GM21367 (cell line): ENCODE measurements around the gene GDPD4.
"Not testable (repeated sequence)": the region's sequence is repeated elsewhere in the genome, so short reads cannot be mapped to it uniquely, and the experiment has no call there.

Experiments used
- ATAC-seq: cut with Tn5 transposase; IDR thresholded peaks from one replicate; pipeline ENCODE4 v1.9.1; 2021; ENCODE audit not compliant: unreplicated experiment

GDPD4 gene

DNA sequence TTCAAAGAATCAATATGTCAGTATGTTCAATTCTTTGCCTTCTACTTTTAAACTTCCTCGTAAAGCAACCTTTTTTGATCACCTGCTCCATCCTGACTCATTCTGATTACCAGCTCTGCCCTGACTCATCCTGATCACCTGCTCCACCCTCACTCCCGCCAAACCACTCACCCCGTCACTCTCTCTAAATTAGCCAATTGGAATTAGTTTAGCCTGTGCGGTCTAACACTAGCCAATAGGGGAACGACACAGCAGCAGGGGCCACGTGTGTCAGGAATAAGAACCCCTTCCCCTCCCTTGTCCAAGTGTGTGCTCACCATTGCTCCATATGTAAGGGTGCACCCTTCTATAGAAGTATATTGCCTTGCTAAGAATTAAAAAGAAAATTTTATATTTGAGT lies 1.5 kb downstream of the GDPD4 start:
- not testable (repeated sequence) for ATAC-seq

DNA sequence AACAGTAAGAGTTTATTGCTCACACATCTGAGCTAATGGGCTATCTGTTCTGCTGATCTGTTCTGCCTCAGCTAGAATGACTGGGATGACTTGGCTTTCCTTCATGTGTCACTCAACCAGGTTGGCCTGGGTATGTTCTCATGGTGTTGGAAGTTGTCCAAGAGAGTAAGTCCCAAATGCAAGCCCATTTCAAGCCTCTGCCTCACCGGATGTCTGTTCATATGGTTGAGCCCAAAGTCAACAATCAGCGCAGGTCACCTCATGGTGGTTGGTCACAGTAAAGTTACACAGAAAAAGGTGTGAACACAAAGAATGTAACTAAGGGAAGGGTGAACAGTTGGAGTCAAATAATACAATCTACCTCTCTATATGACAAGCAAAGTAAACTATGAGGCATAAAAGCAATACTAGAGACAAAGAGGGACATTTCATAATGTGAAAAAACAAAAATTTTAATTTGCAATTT lies 1.9 kb downstream of the GDPD4 start:
- ATAC-seq = no peak

DNA sequence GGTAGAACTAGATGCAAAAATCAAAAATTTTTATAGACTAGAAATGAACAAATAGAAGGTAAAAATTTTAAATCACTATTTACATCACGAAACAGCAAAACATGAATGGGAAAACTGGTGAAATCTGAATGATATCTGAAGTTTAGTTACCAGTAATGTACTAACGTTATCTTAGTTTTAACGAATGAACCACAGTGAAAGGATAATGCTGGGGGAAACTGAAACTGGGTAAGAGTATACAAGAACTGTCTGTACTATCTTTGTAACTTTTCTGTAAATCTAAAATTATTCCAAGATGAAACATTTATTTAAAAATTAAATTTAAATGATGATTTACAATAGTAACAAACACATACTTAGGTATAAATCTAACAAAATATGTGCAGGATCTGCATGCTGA lies 7.4 kb downstream of the GDPD4 start:
- ATAC-seq = no peak

DNA sequence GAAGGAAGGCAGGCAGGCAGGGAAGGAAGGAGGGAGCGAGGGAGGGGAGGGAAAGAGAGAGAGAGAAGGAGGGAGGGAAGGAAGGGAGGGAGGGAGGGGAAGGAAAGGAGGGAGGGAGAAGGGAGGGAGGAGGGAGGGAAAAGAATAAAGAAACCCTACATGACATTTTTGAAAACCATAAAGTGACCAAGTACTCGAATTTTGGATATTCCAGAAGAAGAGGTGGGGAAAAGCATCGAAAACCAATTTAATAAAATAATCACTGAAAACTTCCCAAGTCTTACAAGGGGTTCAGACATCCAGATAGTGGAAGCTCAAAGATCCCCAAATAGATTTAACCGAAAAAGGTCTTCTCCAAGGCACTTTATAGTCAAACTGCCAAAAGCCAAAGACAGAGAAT lies 11.7 kb downstream of the GDPD4 start:
- no peak for ATAC-seq

DNA sequence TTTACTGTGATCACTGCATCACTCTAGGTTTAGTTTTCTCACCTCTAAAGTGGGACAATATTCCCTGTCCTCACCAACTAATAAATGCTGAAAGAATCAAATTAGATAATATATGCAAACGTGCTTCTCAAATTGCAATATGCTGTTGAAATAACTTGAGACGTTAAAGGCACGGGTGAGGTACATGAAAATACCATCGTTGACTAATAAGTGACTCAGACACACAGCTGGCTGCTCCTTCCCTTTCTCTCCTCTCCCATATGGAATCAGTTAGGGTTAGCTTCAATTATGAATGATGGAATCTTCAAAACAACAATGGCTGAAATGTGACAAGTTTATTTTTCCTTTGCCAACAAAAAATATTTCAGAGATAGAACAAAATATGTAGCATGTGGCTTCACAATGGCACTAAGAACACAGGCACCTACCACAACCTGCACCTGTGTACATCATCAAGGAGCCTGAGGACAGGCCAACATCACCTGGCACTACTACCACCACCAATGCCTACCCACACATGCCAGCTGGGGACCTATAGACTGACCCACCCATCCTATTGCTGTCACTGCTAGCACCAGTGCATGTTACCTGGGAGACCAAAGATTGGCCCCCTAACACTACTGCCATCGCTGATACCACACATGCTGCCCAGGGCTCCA lies 13.7 kb downstream of the GDPD4 start:
- no peak for ATAC-seq

DNA sequence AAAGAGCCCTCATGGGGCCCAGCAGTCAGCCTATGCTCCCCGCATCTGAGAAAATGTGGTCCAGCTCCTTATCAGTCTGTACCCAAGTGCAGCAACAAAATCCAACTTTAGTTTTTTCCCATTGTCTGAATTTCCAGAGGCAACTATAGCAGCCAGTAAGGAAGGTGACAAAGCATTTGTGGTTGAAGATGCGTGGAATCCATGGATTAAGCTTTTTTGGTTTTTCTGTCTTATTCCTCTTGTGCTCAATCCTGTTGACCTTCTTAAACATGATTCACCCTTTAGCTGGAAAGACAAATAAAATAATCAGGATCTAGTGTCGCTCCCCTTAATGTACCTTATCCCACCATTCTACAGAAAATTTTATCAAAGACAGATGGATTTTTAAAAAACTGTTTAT lies 14.3 kb downstream of the GDPD4 start:
- no peak for ATAC-seq

DNA sequence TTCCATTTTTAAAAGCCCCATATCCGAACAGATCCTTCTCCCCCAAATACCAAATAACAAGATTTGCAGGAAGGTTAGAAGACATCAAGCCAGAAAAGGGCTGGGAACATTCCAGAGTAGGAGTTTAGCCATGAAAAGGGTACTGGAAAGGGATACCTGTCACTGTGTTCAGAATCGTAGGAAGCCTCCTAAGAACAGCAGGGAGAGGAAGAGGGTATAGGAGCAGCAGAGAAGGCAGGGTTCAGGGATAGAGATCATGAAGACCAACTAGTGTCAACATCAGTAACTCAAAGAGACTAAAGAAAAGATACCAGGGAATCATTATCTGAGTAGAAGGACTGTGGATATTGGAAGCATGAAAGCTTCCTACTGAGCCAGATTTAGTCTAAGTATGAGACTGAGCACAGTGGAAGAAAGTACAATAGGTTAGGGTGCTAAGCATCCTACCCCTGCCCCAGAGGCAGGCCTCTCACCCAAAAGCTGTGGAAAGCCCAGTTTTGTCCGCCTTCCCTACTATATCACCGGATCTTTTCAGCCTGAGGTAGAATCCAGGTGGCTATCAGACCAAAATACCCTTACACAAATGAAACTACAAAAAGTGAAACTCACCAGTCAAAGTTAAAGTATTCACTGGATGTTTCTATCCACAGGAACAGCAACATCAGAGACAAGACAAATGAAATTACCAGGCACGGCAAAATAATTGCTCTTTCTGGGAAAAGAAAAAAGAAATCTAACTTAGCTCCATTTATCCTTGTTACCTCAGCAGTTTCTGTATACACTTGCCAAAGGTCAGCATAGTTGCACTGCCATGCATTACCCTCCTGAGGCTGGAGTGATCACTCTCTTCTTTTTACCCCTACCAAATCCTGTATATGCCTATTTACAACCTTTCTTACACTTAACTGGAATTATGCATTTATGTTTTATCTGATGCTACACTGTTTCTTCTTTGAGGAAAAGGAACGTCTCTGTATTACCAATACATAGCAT lies 16.7 kb downstream of the GDPD4 start:
- no peak for ATAC-seq

DNA sequence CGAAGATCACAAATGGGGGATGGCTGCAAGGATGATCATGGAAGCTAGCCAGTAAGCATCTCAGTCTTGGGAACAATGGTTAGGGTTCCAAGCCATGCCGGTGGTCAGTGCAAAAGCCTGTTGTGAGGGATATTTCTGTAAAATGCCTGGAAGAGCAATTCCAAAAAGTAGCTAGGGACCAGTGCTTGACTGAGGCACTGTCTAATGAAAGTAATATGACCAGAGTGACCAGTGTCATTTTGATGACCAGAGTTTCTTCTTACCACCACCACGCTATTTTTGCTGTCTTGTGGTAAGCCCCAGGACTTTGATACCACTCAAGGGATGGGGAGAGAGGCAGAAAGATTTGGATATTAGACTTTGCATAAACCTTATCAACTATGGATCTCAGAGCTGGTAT lies 18.4 kb downstream of the GDPD4 start:
- no peak for ATAC-seq

DNA sequence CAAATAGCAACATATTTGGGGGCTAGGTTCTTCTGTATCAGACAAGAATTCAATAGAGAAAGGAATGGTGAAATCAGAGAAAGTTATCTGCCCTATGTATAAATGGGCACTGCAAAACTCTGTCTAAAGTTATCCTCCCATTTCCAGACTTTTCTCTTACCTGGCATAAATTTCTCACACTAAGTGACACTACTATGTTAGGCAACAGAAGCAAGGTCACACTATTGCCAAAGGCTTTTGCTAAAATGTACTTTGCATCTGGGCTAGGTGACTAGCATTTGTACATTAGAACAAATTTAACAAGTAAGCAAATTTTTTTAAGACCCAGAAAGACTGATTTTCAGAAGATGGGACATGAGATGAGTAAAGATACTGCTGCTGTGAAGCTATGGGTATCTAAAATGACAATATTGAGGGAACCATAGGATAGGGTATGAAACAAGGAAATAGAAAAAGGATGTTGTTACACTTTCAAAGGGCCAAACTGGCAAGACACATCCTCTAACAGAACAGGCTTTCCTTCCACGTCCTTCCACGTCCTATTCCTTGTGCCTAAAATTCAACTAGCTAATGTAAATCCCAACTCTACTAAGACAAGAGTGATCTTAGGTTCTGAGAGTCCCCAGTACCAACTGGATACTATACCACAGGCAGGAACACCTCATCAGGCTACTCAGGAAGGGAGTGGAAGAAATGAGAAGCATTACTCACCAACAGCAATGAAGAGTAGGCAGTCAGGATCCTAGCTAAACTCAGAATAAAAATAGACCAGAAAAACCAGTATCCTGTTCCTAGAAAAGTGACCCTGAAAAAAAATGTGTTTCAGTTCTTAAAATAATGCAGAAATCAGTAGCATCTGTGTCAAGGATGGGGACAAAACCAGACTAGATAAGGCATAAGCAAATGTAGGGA lies 22.6 kb downstream of the GDPD4 start:
- no peak for ATAC-seq

DNA sequence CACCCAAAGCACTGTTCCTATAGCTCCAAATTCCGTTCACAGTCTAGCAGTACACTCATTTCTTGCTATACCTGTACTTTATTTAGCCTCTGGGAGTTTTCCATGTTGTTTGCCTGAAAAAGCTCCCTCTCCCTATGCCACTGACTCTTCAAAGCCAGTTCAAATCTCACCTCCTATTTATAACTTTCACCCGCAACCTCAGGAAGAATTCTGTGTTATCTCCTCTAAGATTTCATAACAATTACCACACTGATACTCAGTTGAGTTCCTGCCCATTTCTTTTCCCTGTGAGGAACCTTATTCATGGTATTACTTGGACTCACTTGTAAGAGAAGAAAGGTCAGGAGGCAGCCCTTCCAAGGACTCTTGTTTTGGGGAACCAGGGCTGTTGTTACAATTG lies 25.2 kb downstream of the GDPD4 start:
- ATAC-seq = no peak

DNA sequence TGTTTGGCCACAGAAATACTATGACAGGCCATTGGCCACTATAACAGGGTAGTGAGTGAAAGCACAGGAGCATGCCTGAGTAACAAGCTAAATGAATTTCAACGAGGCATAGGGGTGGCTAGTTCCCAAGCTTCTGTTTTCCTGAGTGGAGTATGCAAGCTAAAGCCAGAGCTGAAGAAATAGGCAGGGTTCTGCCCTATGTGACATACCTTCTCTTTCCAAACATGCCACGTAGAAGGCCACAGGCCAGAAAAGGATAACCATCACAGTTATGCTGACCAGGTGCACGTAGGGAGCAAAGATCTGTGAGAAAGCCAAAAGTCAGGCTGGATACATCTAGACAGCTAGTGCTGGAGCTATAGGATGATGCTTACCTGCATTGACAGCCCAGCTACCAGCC lies 30.6 kb downstream of the GDPD4 start:
- ATAC-seq = no peak

DNA sequence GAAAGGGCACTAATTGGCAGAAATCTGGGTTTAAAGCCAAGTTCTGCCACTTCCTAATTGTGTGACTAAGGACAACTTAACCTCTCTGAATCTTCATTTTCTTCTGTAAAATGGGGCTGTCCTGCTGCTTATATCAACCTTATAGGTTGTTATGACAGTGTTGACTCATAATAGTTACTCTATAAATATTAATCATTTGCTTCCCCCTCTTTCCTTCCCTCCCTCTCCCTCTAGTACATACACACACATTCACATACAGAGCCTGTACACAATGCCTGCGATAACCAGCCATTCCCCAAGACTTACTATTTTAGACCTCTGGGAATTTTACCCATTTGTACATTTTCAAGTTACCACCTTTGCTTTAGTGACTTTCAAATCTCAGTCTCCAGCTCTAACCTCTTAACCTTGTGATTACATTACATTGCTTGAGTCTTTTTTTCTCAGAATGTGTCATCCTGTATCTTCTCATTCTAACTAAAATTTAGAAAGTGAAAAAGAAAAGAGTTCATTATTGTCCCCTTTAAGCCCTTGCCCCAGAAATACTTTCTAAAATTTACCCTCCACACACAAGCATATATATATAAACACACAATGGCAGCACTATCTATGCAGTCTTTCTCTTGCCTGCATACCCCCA lies 31.9 kb downstream of the GDPD4 start:
- ATAC-seq = no peak

DNA sequence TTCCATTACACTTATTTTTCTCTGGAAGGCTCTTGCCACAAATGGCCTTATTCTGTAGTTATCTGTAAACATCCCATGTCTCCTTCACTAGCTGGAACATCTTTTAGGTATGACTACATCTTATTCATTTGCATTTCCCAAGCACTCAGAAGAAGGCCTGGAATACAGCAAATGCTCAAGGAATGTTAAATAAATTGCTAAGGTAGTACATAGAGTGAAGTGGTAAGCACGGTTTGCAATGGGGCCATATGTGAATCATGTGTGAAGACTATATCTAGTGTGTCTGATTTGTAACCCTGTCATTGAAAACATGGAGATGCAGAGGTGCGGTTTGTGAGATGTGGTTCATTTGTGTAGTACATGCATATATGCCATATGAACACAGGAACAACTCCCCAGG lies 33.5 kb downstream of the GDPD4 start:
- ATAC-seq = no peak

DNA sequence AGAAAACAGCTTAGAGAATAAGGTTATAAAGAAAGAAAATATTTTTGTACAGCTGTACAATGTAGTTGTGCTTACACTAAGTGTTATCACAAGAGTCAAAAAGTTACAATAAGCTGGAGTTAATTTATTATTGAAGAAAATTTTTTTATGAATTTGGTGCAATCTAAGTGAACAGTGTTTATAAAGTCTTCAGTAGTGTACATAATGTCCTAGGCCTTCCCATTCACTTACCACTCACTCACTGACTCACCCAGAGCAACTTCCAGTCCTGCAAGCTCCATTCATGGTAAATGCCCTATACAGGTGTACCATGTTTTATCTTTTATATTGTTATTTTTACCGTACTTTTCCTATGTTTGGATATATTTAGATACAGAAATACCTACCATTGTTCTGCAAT lies 34.7 kb downstream of the GDPD4 start:
- no peak for ATAC-seq

DNA sequence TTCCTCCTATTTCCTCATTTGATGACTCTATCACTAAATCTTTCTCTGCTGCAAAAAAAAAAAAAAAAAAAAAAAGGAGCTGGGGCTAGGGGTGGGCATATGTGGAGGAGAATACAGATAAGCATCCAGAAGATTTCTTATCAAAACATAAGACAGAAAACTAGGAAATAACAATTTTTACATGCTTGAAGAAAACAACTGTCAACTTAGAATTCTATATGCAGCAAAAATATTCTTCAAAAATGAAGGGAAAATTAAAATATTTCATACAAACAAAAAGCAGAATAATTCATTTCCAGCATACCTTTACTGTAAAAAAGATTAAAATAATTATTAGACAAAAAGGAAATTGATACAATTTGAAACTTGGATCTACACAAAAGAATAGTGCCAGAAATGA lies 38.7 kb downstream of the GDPD4 start:
- no peak for ATAC-seq

DNA sequence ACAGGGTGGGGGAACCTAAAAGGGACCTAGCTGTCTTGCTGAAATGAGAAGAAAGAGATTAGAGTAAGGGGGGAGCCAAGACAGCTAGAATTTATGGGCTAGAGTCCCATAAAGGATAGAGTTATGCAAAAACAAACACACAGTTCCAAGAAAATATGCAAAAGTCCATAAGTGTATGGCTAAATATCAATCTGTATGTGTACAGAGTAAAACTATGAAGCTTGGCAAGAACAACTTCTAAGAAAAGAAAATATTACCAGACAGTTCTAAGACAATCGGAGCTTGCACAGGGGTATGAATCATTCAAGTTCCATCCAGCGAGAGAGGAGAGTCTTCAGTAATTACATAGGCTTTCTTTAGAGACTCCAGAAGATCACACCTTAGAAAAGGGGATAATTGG lies 41.8 kb downstream of the GDPD4 start:
- no peak for ATAC-seq

DNA sequence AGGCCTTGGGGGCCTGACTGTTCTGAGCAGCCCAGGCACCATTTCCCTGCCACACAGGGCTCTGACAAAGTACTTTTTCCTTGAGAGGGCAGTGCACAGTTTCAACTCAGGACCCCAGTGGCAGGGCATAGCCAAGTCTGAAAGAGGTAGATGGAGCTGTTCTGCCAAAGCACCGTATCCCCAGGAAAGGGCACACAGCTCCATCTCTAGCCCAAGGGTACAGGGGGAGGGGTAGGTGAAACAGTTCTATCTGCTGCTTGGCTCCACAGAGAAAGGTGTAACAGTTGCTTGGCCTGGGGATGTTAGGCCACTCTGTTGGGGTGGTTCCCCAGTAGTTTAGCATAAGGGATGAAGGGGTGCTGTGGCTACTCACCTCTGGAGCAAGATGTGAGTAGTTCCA lies 47.8 kb downstream of the GDPD4 start:
- ATAC-seq = no peak

DNA sequence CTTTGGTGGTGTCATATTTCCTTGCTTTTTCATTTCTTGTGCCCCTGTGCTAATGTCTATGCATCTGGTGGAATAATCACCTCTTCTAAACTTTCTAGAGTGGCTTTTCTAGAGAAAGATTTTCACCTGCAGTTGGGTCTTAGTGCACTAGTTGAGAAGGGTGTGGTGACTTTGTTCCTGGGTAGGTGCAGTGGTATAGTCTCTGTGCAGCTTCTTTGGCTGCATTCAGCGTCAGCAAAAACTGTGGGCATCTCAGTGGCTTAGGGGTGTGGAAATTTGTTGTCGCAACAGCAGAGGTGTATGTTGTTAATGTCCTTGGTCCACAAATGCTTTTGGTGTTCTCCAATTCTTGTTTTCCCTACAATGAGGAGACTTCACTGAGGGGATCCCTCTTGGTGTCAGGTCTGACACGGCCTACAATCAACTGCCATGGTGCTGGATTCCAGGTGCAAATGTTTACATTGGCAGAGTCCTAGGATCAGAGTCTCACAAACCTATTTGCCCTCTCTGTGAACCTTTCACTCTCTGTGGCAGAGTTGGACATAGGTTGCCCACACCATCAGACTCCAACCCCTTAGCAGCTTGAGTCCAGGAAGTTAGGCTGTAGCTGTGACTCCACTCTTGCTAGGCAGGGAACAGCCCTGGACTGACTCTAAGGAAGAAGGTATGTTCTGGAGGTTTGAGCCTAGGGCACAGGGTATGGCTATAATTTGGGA lies 48.8 kb downstream of the GDPD4 start:
- ATAC-seq = no peak

DNA sequence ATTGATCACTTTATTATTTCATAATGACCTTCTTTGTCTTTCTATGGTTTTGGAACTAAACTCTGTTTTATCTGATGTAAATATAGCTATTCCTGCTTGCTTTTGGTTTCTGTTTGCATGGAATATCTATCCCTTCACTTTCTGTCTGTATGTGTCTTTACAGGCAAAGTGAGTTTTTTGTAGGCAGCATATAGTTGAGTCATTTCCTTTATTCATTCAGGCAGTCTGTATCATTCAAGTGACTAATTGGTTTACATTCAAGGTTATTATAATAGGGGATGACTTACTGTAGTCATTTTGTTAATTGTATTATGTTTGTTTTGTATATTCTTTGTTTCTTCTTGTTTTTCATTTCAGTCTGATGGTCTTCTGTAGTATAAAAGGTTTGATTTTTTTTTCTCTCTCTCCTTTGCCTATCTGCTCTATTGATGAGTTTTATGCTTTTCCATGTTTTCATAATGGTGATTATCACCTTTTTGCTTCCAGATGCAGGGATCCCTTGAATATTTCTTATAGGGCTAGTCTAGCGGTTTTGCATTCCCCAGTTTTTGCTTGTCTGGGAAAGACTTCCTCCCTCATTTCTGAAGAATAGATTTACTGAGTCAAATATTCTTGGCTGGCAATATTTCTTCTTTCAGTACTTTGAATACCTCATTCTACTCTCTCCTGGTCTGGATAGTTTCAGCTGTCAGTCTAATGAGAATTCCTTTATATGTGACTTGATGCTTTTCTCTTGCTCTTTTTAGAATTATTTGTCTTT lies 50.4 kb downstream of the GDPD4 start:
- ATAC-seq = no peak
